Hippocampal formation (tissue), 2 donors: ENCODE measurements around the gene SSR1.
A peak's percentile ranks its signal among the peaks of the same experiment; 100 is the strongest.
"Not testable (repeated sequence)": the region's sequence is repeated elsewhere in the genome, so short reads cannot be mapped to it uniquely, and the experiment has no call there.

ENCODE experiments used
- DNase-seq, 2 donors: peaks; one replicate each; lab custom pipeline; 2025; lab: John Stamatoyannopoulos, UW

SSR1 gene

DNA sequence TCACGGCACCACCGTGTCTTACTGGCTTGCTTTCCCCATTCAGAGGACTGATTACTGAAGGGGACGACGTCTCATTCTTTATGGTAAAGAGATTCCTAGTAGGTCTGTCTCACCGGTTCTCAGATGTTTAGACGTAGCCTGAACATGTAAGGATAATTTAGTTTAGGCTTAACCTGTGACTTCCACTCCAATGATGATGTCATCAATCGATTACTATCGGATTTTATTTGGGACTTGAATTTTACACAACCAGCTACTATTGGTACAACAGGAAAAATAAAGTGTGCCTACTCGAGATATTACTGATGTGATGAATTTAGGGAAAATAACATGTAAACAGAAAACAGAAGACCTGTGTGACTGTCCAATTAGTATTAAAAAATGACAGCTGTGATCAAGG, 4.5 kb upstream of the SSR1 start:
- DNase-seq: no peak

GRCh38 chr6:7316658-7317533, 3.9 kb upstream of the SSR1 start:
- DNase-seq: no peak

DNA sequence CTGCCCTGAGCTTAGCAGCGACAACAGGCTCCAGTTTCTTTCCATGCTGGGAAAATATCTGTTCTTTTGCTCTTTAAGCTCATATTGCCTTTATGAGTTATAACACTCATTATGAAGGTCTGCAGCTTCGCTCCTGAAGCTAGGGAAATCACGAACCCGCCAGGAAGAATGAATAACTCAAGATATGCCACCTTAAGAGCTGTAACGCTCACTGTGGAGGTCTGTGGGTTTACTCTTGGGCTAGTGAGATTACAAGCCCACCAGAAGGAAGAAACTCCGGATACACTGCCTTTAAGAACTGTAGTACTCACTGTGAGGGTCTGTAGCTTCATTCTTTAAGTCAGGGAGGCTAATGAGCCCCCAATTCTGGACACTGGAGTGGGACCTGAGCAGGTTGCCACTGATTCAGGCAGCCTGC, 3.0 kb upstream of the SSR1 start:
- DNase-seq: no peak

GRCh38 chr6:7315087-7315947, 2.3 kb upstream of the SSR1 start:
- DNase-seq: not testable (repeated sequence)

- no peak for DNase-seq
Observed at GRCh38 chr6:7314414-7314813, 1.4 kb upstream of the SSR1 start.

- no peak for DNase-seq
Observed at GRCh38 chr6:7313505-7314165, 636 bp upstream of the SSR1 start.

DNA sequence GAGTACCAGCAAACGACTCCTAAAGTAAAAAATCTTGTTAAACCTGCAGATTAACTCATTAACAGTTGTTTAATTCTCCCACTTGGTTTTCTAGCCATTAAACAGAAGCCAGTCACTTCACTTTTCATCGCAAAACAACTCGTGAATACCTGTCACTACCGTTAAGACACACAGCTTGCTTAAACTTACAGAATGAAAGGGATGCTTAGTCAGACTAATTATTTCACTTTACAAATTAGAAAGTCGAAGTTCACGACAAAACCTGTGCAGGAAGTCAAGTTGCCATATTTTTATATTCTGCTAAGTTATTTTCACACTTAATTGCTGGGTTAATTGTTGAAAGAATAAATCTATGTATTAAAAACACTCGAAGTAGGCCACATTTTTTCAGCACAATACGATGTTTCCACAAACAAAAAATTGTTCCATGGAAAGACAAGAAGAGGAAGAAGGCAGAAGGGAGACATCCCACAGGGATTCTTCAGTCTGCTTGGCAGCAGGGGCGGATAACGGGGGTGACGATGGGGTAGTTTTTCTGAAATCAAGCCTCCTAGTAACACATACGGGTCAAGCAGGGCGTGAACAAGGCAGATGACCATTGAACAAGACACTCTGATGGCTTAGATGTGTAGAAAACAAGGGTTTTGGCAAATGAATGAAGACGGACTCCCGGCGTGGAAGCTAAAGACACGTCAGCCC, 933 bp downstream of the SSR1 start:
- peak in 1 of 2 donors; percentile 2 for DNase-seq

DNA sequence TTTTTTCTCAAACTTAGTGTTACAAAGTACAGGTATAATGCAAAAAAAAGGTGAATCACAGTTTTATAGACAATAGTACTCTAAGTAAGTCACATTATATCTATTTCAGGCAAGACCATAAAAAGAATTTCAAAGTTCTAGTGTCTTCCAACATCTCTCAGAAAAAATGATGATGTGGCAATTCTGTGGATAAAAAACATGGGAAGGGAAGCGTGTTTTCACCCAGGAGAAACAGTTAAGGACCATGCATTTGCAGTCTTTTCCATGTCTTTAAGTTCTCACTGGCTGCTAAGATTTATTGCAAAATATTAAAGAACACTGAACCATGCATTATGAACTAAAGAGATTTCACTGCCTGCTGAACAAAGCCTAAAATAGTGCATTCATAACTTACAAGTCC, 1.8 kb downstream of the SSR1 start:
- DNase-seq: no peak

DNA sequence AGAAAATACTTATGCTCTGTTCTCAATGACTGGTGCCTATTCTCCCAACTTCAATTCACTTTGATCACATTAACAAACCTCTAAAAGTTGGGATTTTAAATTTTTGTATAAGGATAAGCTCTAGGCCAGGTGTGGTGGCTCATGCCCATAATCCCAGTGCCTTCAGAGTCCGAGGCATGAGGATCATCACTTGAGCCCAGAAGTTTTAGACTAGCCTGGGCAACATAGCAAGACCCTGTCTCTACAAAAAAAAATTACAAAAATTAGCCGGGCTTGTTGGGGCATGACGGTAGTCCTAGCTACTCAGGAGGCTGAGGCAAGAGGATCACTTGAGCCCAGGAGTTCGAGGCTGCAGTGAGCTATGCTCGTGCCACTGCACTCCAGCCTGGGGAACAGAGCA, 3.9 kb downstream of the SSR1 start:
- no peak for DNase-seq

GRCh38 chr6:7307533-7307932, 5.5 kb downstream of the SSR1 start:
- DNase-seq: no peak

DNA sequence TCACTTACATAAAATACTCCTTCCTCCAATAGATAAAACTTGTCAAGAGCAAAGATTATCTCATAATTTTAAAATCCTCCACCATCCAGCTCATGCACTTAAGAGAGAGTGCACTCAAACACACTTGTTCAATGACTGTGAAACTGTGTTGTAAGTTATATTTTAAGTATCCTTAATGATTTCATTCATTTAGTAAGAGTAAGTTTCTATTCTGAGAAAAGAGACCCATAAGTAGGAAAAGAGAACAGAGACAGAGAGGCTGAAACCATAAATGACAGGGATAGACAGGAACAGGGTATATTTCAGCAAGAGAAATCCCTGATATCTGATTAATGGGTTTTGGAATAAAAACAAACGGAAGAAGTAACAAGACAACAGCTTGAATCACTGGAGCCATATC, 8.2 kb downstream of the SSR1 start:
- no peak for DNase-seq

DNA sequence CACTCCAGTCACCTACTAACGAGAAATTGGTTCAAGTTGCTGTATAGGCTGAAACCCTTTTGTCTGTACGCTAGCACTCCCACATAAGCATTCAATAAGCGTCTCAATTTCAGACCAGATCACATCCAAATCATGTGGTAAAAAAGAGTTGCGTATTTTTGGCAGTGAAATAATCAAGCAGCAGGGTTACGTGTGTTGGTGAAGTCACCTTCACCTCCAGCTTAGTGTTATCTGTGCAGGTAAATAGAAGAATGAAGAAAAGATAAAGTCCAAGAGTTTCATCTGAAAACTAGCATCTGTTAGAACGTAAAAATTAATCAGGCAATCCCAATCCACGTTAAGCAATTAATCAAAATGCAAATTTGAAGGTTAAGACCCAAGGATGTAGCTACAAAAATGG, 11.3 kb downstream of the SSR1 start:
- DNase-seq: no peak

GRCh38 chr6:7300926-7301325, 12.1 kb downstream of the SSR1 start:
- no peak for DNase-seq

GRCh38 chr6:7298113-7298512, 14.9 kb downstream of the SSR1 start:
- no peak for DNase-seq

DNA sequence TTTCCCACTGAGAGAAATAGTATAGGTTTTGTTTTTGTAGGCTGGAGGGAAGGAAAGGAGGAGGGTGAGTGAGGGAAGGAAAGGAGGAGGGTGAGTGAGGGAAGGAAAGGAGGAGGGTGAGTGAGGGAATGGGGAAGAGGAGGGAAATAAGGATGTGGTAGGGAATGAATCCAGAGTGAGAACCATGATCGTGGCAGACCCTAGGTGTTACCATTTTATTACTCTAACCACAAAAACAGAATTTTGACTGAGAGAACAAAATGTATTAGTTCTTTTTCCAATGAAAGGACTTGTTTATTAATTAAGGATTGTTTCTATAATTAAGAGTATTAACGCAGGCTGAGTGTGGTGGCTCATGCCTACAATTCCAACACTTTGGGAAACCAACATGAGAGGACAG, 16.4 kb downstream of the SSR1 start:
- DNase-seq: no peak

DNA sequence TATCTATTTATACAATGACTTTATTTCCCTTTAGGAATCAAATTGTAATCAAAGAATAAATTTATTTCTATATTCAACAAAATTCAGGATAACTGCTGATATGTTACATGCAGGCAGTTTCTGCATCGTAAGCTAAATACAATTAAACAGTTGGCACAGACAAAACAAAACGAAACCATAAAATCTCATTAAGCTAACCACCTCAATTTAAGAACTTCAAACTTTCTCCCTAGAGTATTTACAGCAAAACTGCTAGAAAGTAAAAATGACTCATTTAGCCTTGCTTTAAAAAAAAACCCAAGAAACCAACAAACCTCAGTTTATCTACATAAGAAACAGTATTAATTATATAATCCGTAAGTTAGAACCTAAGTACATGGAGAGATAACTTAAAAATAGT, 17.1 kb downstream of the SSR1 start:
- no peak for DNase-seq

GRCh38 chr6:7292596-7293255, 20.3 kb downstream of the SSR1 start:
- no peak for DNase-seq

DNA sequence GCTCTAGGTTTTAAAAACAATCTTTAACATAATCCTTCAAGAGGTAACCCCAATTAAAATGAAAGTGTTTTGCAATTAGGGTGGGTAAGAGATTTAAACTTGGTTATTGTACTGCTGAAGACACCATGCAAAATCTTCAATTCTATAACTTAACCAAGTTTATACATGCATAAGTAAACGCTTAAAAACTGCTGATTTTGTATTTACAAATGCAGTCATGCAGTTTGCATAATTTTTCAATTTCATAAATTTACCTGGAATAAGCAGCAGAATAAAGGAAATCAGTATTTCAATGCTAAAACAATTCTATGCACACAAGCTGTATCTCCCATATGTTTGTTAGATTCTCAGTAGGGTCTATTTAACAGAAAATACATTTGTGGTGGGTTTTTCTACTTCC, 22.9 kb downstream of the SSR1 start:
- no peak for DNase-seq

- DNase-seq: no peak
Observed at GRCh38 chr6:7285416-7285815, 27.6 kb downstream of the SSR1 start.

GRCh38 chr6:7283676-7284075, 29.3 kb downstream of the SSR1 start:
- no peak for DNase-seq
